Neural cell (in vitro differentiated cells): Measurements from ENCODE around the gene KIAA1549. TPM values are rescaled to one million over a fixed set of nuclear protein-coding genes. Genes with fewer than 3 reads are reported as not detected.

Source experiments
- H2AFZ ChIP-seq: fragments of 200-600, 300-800 bp; sonication (generic), shearing (Covaris generic); 2 replicates; pipeline ENCODE4 v1.6.0; 2014; ENCODE audit warnings: low read depth, mild to moderate bottlenecking, antibody characterized with exemption, low read length, moderate library complexity
- H3F3A ChIP-seq: fragments of 200-600 bp; shearing (Covaris generic); 2 replicates; pipeline ENCODE4 v1.6.1; 2016; ENCODE audit warnings: mild to moderate bottlenecking, moderate library complexity, mixed read lengths, antibody characterized with exemption, low read length; ENCODE audit not compliant: insufficient read depth, poor library complexity, severe bottlenecking
- H3K27ac ChIP-seq: fragments of 200-600, 300-800 bp; sonication (generic), shearing (Covaris generic); 2 replicates; pipeline ENCODE4 v1.5.1; 2014; ENCODE audit warnings: mild to moderate bottlenecking, low read length, moderate library complexity
- H3K27me3 ChIP-seq: fragments of 300-800, 200-600 bp; sonication (generic), shearing (Covaris generic); 2 replicates; pipeline ENCODE4 v1.6.0; 2014; ENCODE audit warnings: mild to moderate bottlenecking, low read depth, low read length, moderate library complexity; ENCODE audit not compliant: insufficient read depth
- H3K36me3 ChIP-seq: fragments of 300-800, 200-600 bp; sonication (generic), shearing (Covaris generic); 2 replicates; pipeline ENCODE4 v1.5.1; 2014; ENCODE audit warnings: mild to moderate bottlenecking, antibody characterized with exemption, low read length, moderate library complexity; ENCODE audit not compliant: insufficient read depth
- H3K4me2 ChIP-seq: fragments of 300-800, 200-600 bp; sonication (generic), shearing (Covaris generic); 2 replicates; pipeline ENCODE4 v1.6.0; 2014; ENCODE audit warnings: mild to moderate bottlenecking, low read length
- H3K4me3 ChIP-seq: fragments of 300-800, 200-600 bp; sonication (generic), shearing (Covaris generic); 2 replicates; pipeline ENCODE4 v1.5.1; 2014; ENCODE audit warnings: mild to moderate bottlenecking, low read length, moderate library complexity
- H3K79me2 ChIP-seq: fragments of 200-600 bp; shearing (Covaris generic); replicated peaks from 2 replicates; pipeline ENCODE4 v1.6.0; 2014; ENCODE audit warnings: mild to moderate bottlenecking, low read length, moderate library complexity; ENCODE audit not compliant: insufficient read depth
- H3K9ac ChIP-seq: fragments of 300-800, 200-600 bp; sonication (generic), shearing (Covaris generic); 2 replicates; pipeline ENCODE4 v1.6.1; 2016; ENCODE audit warnings: mild to moderate bottlenecking, low read length, mixed read lengths
- H3K9me2 ChIP-seq: fragments of 200-600 bp; shearing (Covaris generic); 2 replicates; pipeline ENCODE4 v1.6.1; 2016; ENCODE audit warnings: mild to moderate bottlenecking, low read length, mixed read lengths; ENCODE audit not compliant: insufficient read depth
- H3K9me3 ChIP-seq: fragments of 200-600, 300-800 bp; sonication (generic), shearing (Covaris generic); 2 replicates; pipeline ENCODE4 v1.6.1; 2016; ENCODE audit warnings: mild to moderate bottlenecking, mixed run types, low read length, moderate library complexity, mixed read lengths
- H4K20me1 ChIP-seq: fragments of 200-600 bp; shearing (Covaris generic); 2 replicates; pipeline ENCODE4 v1.6.1; 2016; ENCODE audit warnings: mild to moderate bottlenecking, mixed run types; ENCODE audit not compliant: insufficient read depth
- EP300 ChIP-seq: fragments of 450-650 bp; conservative IDR thresholded peaks from 2 replicates; pipeline ENCODE4 v1.6.1; 2014; ENCODE audit warnings: antibody characterized with exemption, mild to moderate bottlenecking, moderate library complexity; ENCODE audit not compliant: poor library complexity, severe bottlenecking
- EZH2 ChIP-seq: fragments of 200-600, 300-800 bp; shearing (Covaris generic), sonication (generic); IDR thresholded peaks from 2 replicates; pipeline ENCODE4 v1.6.1; 2014; ENCODE audit warnings: antibody characterized with exemption, low read length, borderline replicate concordance, mild to moderate bottlenecking; ENCODE audit not compliant: insufficient read depth, poor library complexity, severe bottlenecking
- MXI1 ChIP-seq: fragments of 450-650 bp; conservative IDR thresholded peaks from 2 replicates; pipeline ENCODE4 v1.6.1; 2014; ENCODE audit warnings: antibody characterized with exemption, mild to moderate bottlenecking; ENCODE audit not compliant: poor library complexity, severe bottlenecking
- POLR2AphosphoS5 ChIP-seq: IDR thresholded peaks from 2 replicates; pipeline ENCODE4 v1.6.1; 2012
- RAD21 ChIP-seq: fragments of 450-650 bp; conservative IDR thresholded peaks from 2 replicates; pipeline ENCODE4 v1.6.1; 2014; ENCODE audit warnings: antibody characterized with exemption, mild to moderate bottlenecking, moderate library complexity
- REST ChIP-seq: IDR thresholded peaks from 2 replicates; pipeline ENCODE4 v1.6.1; 2012; ENCODE audit warnings: borderline replicate concordance
- SMC3 ChIP-seq: fragments of 450-650 bp; conservative IDR thresholded peaks from 2 replicates; pipeline ENCODE4 v1.6.1; 2014; ENCODE audit warnings: antibody characterized with exemption, mild to moderate bottlenecking, moderate library complexity; ENCODE audit not compliant: poor library complexity
- TAF1 ChIP-seq: IDR thresholded peaks from 2 replicates; pipeline ENCODE4 v1.6.1; 2012; ENCODE audit warnings: low read depth
- polyA plus RNA-seq: library from polyadenylated mRNA; depleted of rRNA; stranded (reverse); fragments of >200 nt; gene quantifications from 2 replicates; pipeline ENCODE4 v1.2.3, GENCODE V29; 2014
- TF ChIP-seq, protein P1 (sequence below): fragments of 450-650 bp; IDR thresholded peaks from 2 replicates; pipeline ENCODE4 v1.5.1; 2014; ENCODE audit warnings: antibody characterized with exemption, mild to moderate bottlenecking, moderate library complexity; ENCODE audit not compliant: poor library complexity, severe bottlenecking

Gene KIAA1549
- polyA plus RNA-seq, 1 donor from 2014 or later = 14.1 TPM

DNA sequence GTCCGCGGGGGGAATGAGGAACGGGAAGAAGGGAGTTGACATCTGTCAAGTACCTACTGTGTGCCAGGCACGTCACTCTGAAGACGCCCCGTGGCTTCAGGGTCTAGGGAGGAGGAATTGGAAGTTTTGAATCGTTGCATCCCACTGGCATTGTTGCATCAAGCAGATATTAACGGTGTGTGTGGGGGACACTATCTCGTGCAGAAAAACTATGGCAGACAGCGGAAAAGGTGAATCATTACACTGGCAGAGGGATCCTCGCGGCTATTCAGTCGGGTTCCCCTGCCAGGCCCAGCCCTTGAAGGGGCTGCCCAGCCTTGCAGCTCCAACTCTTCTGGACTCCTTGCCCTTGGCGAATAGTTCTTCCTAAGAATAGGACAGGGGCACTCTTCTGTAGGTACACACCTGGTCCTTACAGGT is 1.0 kb upstream of the KIAA1549 start:
- peak overlapping the region; percentile 70 for H3K4me2 ChIP-seq
- TF ChIP-seq, protein P1, sequence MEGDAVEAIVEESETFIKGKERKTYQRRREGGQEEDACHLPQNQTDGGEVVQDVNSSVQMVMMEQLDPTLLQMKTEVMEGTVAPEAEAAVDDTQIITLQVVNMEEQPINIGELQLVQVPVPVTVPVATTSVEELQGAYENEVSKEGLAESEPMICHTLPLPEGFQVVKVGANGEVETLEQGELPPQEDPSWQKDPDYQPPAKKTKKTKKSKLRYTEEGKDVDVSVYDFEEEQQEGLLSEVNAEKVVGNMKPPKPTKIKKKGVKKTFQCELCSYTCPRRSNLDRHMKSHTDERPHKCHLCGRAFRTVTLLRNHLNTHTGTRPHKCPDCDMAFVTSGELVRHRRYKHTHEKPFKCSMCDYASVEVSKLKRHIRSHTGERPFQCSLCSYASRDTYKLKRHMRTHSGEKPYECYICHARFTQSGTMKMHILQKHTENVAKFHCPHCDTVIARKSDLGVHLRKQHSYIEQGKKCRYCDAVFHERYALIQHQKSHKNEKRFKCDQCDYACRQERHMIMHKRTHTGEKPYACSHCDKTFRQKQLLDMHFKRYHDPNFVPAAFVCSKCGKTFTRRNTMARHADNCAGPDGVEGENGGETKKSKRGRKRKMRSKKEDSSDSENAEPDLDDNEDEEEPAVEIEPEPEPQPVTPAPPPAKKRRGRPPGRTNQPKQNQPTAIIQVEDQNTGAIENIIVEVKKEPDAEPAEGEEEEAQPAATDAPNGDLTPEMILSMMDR = no peak
- TF ChIP-seq RAD21 (no peak), EZH2 (no peak), TAF1 (no peak), REST (no peak), EP300 (peak; percentile 17), SMC3 (no peak)
- H2AFZ ChIP-seq = peak overlapping the region; percentile 77
- H3K9ac ChIP-seq = peak overlapping the region; percentile 88
- H4K20me1 ChIP-seq = no peaks in the 10 kb centered on the region
- H3K27me3 ChIP-seq = no peaks in the 10 kb centered on the region
- peaks cover 35% of the 10 kb centered on the region for H3K79me2 ChIP-seq
- no peaks in the 10 kb centered on the region for H3K36me3 ChIP-seq
- H3K9me2 ChIP-seq = no peaks in the 10 kb centered on the region
- H3F3A ChIP-seq = peaks cover 4% of the 10 kb centered on the region
- H3K9me3 ChIP-seq = no peaks in the 10 kb centered on the region
- H3K27ac ChIP-seq = peak overlapping the region; percentile 85
- H3K4me3 ChIP-seq = peak overlapping the region; percentile 84

DNA sequence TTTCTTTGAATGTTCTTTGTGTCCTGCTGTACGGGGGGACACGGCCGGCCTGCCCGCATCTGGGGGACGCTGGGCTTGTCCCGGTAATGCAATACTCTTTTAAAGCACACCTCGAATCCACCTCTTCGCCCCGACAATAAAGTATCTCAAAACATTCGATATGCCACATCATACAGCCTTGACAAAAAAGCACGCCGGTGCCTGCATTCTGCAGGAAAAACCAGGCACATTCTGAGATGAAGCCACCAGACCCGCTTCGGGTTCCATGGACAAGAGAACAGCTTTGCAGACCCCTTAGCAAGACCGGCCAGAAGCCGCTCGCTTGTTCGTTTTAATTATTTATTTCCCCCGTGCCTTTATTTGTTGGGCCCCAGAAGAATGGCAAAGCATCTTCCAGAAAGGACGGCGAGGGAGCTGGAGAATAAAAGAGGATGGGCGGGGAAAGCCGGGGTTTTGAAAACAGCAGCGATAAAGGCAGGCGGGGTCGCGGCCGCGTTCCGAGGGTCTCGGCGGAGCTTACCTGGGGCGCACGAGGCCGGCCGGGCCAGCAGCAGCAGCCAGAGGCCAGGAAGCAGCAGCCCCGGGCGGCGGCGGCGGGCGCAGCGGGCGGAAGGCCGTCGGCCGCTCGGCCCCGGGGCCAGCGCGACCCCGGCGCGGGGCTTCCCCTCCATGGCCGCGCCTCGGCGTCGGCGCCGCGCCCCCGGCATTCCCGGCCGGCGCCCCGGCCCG is 462 bp downstream of the KIAA1549 start:
- peak overlapping the region; percentile 92 for H3K27ac ChIP-seq
- TF ChIP-seq, protein P1 = no peak
- TF ChIP-seq EZH2 (no peak), POLR2AphosphoS5 (no peak), MXI1 (peak; percentile 45), EP300 (no peak), TAF1 (peak; percentile 53)

More for the DNA sequence above, 462 bp downstream of the KIAA1549 start:
- no peaks in the 10 kb centered on the region for H3K9me2 ChIP-seq
- no peaks in the 10 kb centered on the region for H3K36me3 ChIP-seq
- H4K20me1 ChIP-seq = no peaks in the 10 kb centered on the region
- peaks cover 50% of the 10 kb centered on the region for H3K79me2 ChIP-seq
- H3F3A ChIP-seq = peaks cover 4% of the 10 kb centered on the region
- H2AFZ ChIP-seq = peak overlapping the region; percentile 43
- no peaks in the 10 kb centered on the region for H3K9me3 ChIP-seq
- peak overlapping the region; percentile 96 for H3K4me2 ChIP-seq
- H3K9ac ChIP-seq = peak overlapping the region; percentile 95
- peak overlapping the region; percentile 71 for H3K4me3 ChIP-seq
- H3K27me3 ChIP-seq = no peaks in the 10 kb centered on the region
